Ascending aorta (tissue), 2 donors: Measurements from ENCODE around the gene GBA2. TPM values are rescaled to one million over a fixed set of nuclear protein-coding genes. Genes with fewer than 3 reads are reported as not detected.

ENCODE experiments used
- DNase-seq, 2 donors: peaks; one replicate each; pipeline ENCODE4 v3.0.0-alpha.2; 2019; ENCODE audit warnings: low spot score in 2 of 2
- H3K27ac ChIP-seq, 2 donors: fragments of 200-600 bp; sonication (generic); one replicate each; pipeline ENCODE4 v1.5.1; 2016 to 2017; ENCODE audit warnings: mild to moderate bottlenecking in 1 of 2
- H3K27me3 ChIP-seq: fragments of 200-600 bp; sonication (generic); one replicate; pipeline ENCODE4 v1.5.1; 2017
- H3K36me3 ChIP-seq, 2 donors: fragments of 200-600 bp; sonication (generic); one replicate each; pipeline ENCODE4 v1.5.1; 2016
- H3K4me1 ChIP-seq, 2 donors: fragments of 200-600 bp; sonication (generic); one replicate each; pipeline ENCODE4 v1.5.1; 2016 to 2017; ENCODE audit warnings: mild to moderate bottlenecking in 1 of 2
- H3K4me3 ChIP-seq, 2 donors: fragments of 200-600 bp; sonication (generic); one replicate each; pipeline ENCODE4 v1.5.1; 2016 to 2017; ENCODE audit warnings: mild to moderate bottlenecking in 1 of 2
- H3K9me3 ChIP-seq, 2 donors: fragments of 200-600 bp; sonication (generic); one replicate each; pipeline ENCODE4 v1.5.1; 2016
- intact Hi-C: fragments of 100-400 bp; cut with DNase I; formaldehyde crosslinking; loops from one replicate; pipeline ENCODE4 v1.15.1; 2023
- total RNA-seq: library from RNA; depleted of rRNA; stranded (reverse); fragments of >200 nt; gene quantifications from one replicate; pipeline ENCODE4 v1.1.0, GENCODE V29; 2016
- TF ChIP-seq, protein P1 (sequence below), 3 experiments: fragments of 200-600 bp in 2 of 3; fragments of 450-650 bp in 1 of 3; sonication (generic) in 2 of 3; IDR thresholded peaks; one replicate each; pipeline ENCODE4 v1.5.1; 2016 to 2019; ENCODE audit warnings: antibody characterized with exemption in 3 of 3, mild to moderate bottlenecking in 1 of 3, moderate library complexity in 1 of 3

The GBA2 gene
- total RNA-seq, 1 donor from 2014 or later, result 40.7 TPM

DNA sequence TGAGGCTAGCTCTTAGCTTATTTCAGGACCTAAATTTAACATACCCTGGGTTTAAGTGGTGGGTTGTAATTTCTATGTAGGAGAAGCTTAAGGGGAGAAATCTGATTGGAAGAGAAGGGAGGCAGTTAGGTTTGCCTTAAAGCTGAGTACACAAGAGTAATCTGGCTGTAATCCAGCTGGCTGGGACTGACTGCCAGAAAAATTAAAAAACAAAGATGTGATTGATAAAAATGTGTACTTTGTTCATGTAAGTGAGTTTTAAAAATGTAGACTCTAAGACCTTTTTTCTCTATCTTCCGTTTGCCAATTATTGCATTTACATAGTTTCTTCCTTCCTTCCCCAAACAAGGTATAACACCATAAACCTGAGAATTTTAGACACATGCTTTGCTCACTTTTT lies 22.5 kb upstream of the GBA2 start:
- Histone ChIP-seq H3K4me3 (no peak overlapping the region), H3K36me3 (no peaks in the 10 kb centered on the region), H3K27me3 (no peaks in the 10 kb centered on the region), H3K4me1 (peaks cover 6 to 13% of the 10 kb centered on the region in 2 donors), H3K9me3 (no peaks in the 10 kb centered on the region), H3K27ac (peak overlapping the region; percentile 39 to 56)
- TF ChIP-seq, protein P1, sequence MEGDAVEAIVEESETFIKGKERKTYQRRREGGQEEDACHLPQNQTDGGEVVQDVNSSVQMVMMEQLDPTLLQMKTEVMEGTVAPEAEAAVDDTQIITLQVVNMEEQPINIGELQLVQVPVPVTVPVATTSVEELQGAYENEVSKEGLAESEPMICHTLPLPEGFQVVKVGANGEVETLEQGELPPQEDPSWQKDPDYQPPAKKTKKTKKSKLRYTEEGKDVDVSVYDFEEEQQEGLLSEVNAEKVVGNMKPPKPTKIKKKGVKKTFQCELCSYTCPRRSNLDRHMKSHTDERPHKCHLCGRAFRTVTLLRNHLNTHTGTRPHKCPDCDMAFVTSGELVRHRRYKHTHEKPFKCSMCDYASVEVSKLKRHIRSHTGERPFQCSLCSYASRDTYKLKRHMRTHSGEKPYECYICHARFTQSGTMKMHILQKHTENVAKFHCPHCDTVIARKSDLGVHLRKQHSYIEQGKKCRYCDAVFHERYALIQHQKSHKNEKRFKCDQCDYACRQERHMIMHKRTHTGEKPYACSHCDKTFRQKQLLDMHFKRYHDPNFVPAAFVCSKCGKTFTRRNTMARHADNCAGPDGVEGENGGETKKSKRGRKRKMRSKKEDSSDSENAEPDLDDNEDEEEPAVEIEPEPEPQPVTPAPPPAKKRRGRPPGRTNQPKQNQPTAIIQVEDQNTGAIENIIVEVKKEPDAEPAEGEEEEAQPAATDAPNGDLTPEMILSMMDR (IDR thresholded peaks at IDR 0.05), result no peak
- DNase-seq, result no peak
- intact Hi-C loops, result no loop called here

DNA sequence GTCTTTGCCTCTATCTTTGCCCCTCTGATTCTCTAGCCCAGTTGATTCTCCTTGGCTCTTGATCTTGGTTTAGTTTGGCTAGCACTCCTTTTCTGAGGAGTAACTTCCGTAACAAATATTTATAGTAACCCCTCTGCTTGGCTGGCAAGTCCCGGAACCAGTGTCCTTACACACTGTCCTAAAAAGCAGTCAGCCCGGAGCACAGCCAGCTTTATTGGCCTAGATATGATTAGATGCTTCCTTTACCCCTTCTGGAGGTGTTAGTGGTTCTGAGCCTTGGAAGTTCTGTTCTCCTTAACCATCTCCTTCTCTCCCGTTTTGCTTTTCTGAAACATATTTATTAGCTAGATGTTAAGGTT lies 22.0 kb upstream of the GBA2 start:
- no peaks in the 10 kb centered on the region for H3K27me3 ChIP-seq
- TF ChIP-seq, protein P1 (IDR thresholded peaks at IDR 0.05), result no peak
- peak overlapping the region; percentile 39 to 56 for H3K27ac ChIP-seq
- no peaks in the 10 kb centered on the region for H3K9me3 ChIP-seq
- H3K4me3 ChIP-seq, result peak overlapping the region in 1 of 2 donors; percentile 17
- no peak for DNase-seq
- peaks cover 6 to 13% of the 10 kb centered on the region in 2 donors for H3K4me1 ChIP-seq
- intact Hi-C loops, result no loop called here
- H3K36me3 ChIP-seq, result no peaks in the 10 kb centered on the region

DNA sequence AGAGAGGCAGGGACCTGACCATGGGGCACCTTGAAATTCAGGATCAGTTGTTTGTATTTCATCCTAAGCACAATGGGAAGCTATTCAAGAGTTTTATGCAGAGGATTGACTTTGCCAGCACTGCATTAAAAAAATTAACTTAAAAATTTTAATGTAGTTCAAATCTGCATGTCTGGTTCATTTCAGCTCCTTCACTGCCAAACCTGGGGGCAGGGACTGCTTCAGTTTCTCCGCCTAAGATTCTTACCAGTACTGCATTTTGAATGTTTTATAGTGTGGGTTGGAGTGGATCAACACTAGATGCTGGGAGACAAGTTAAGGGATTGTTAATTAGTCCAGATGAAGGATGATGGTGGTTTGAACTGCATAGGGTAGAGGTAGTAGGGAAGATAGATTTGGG lies 20.7 kb upstream of the GBA2 start:
- TF ChIP-seq, protein P1 (IDR thresholded peaks at IDR 0.05), result no peak
- no peaks in the 10 kb centered on the region for H3K9me3 ChIP-seq
- DNase-seq, result no peak
- intact Hi-C loops, result no loop called here
- no peak overlapping the region for H3K27ac ChIP-seq
- H3K27me3 ChIP-seq, result no peaks in the 10 kb centered on the region
- no peaks in the 10 kb centered on the region for H3K36me3 ChIP-seq
- no peak overlapping the region for H3K4me3 ChIP-seq
- H3K4me1 ChIP-seq, result peaks cover 6 to 13% of the 10 kb centered on the region in 2 donors

GRCh38 chr9:35767458-35767857 lies 18.4 kb upstream of the GBA2 start:
- H3K9me3 ChIP-seq, result no peaks in the 10 kb centered on the region
- DNase-seq, result no peak
- H3K4me1 ChIP-seq, result peaks cover 6 to 13% of the 10 kb centered on the region in 2 donors
- H3K27me3 ChIP-seq, result no peaks in the 10 kb centered on the region
- no peak overlapping the region for H3K4me3 ChIP-seq
- H3K27ac ChIP-seq, result no peak overlapping the region
- TF ChIP-seq, protein P1 (IDR thresholded peaks at IDR 0.05), result no peak
- no peaks in the 10 kb centered on the region for H3K36me3 ChIP-seq
- intact Hi-C loops, result no loop called here

DNA sequence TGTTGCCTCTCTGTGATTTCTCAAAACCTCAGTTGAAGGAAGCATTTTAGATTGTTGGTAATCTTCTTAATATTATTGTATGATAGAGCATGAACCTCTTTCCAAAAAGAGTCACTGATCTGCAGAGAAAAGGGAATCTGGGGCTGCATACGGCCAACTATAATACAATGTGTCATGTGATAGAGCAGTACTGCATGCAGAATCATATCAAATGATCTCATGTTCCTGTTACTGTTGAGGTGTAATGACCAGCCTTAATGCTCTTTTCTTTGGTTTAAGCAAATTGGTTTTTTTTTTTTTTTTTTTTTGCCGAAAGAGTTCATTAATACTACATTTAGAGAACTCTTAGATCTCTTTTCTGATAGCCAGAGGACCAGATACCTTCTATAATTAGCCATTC lies 18.0 kb upstream of the GBA2 start:
- DNase-seq, result no peak
- Histone ChIP-seq H3K27me3 (no peaks in the 10 kb centered on the region), H3K9me3 (no peaks in the 10 kb centered on the region), H3K4me3 (no peak overlapping the region), H3K36me3 (no peaks in the 10 kb centered on the region), H3K27ac (no peak overlapping the region), H3K4me1 (peaks cover 6 to 12% of the 10 kb centered on the region in 2 donors)
- TF ChIP-seq, protein P1 (IDR thresholded peaks at IDR 0.05), result no peak
- intact Hi-C loops, result no loop called here

- TF ChIP-seq, protein P1 (IDR thresholded peaks at IDR 0.05), result no peak
Measured at GRCh38 chr9:35763803-35764202, 14.8 kb upstream of the GBA2 start.

More at GRCh38 chr9:35763803-35764202, 14.8 kb upstream of the GBA2 start:
- Histone ChIP-seq H3K4me1 (peaks cover 0 to 16% of the 10 kb centered on the region in 2 donors), H3K4me3 (no peak overlapping the region), H3K9me3 (no peaks in the 10 kb centered on the region), H3K27me3 (no peaks in the 10 kb centered on the region), H3K27ac (no peak overlapping the region), H3K36me3 (no peaks in the 10 kb centered on the region)
- intact Hi-C loops, result no loop called here
- DNase-seq, result no peak
